GM10266 (cell line): ENCODE measurements around the gene NCOA5.

Experiments used
- DNase-seq: peaks from one replicate; pipeline ENCODE4 v3.0.0; 2012; ENCODE audit errors: extremely low spot score
- CTCF ChIP-seq: IDR thresholded peaks from 2 replicates; pipeline ENCODE4 v1.5.1; 2012; ENCODE audit warnings: mild to moderate bottlenecking, low read depth; ENCODE audit not compliant: control insufficient read depth, insufficient read depth; ENCODE audit errors: missing control alignments

NCOA5 gene

GRCh38 chr20:46111836-46112212 lies 22.1 kb upstream of the NCOA5 start:
- TF ChIP-seq CTCF, result no peak

GRCh38 chr20:46111028-46111835 lies 21.5 kb upstream of the NCOA5 start:
- no peak for TF ChIP-seq CTCF
- peak; percentile 50 for DNase-seq

More at GRCh38 chr20:46111836-46112212, 22.1 kb upstream of the NCOA5 start:
- DNase-seq, result no peak

GRCh38 chr20:46108976-46109375 lies 19.2 kb upstream of the NCOA5 start:
- DNase-seq, result no peak
- no peak for TF ChIP-seq CTCF

GRCh38 chr20:46108435-46108841 lies 18.7 kb upstream of the NCOA5 start:
- TF ChIP-seq CTCF, result peak; percentile 48
- DNase-seq, result peak; percentile 64

- no peak for TF ChIP-seq CTCF
- no peak for DNase-seq
Observed at GRCh38 chr20:46107061-46107460, 17.3 kb upstream of the NCOA5 start.

GRCh38 chr20:46104262-46104661 lies 14.5 kb upstream of the NCOA5 start:
- no peak for TF ChIP-seq CTCF
- no peak for DNase-seq

- no peak for TF ChIP-seq CTCF
- no peak for DNase-seq
Observed at GRCh38 chr20:46102940-46103339, 13.2 kb upstream of the NCOA5 start.
